ENCODE results near the gene PIAS1. TPM values are rescaled to one million over a fixed set of nuclear protein-coding genes. Genes with fewer than 3 reads are reported as not detected.

PIAS1 gene
- total RNA-seq, 1 experiment from 2014 or later: 29.7 TPM

GRCh38 chr15:68183616-68184315 is 129.7 kb downstream of the PIAS1 start:
- CTCF ChIA-PET: interaction anchor here (1.2 kb wide), 1 partner anchor 11 kb away, joined by 6 read pairs; no protein-coding TSS in a partner anchor
- Mint-ChIP-seq H3K27ac (no peak overlapping the region; the same call in 1 of the 2 replicates), H3K4me1 (no peaks in the 10 kb centered on the region), H3K27me3 (ENCODE audit: low read depth) (no peaks in the 10 kb centered on the region), H3K36me3 (peaks cover 46% of the 10 kb centered on the region), H3K4me3 (no peak overlapping the region), H3K9me3 (no peaks in the 10 kb centered on the region)
- DNase-seq (ENCODE audit: low spot score): no peak
- POLR2A ChIA-PET: no interaction called here
- TF ChIP-seq ZNF121 (CRISPR knock-in tag; IDR thresholded peaks at IDR 0.05): no peak
- no peak for TF ChIP-seq NFYB (CRISPR knock-in tag; conservative IDR thresholded peaks at IDR 0.05; ENCODE audit: low read depth)
- no peak for TF ChIP-seq ZNF281 (CRISPR knock-in tag; IDR thresholded peaks at IDR 0.05)
- TF ChIP-seq GRHL2 (CRISPR knock-in tag; IDR thresholded peaks at IDR 0.05; ENCODE audit: insufficient replicate concordance, severe bottlenecking): no peak
- TF ChIP-seq FOXK1 (CRISPR knock-in tag; IDR thresholded peaks at IDR 0.05): no peak
- no peak for TF ChIP-seq NR2C2 (CRISPR knock-in tag; IDR thresholded peaks at IDR 0.05)
- no peak for TF ChIP-seq E2F5 (CRISPR knock-in tag; IDR thresholded peaks at IDR 0.05)
- no peak for TF ChIP-seq NFE2L1 (CRISPR knock-in tag; IDR thresholded peaks at IDR 0.05)
- no peak for TF ChIP-seq ZBTB21 (CRISPR knock-in tag; IDR thresholded peaks at IDR 0.05; ENCODE audit: borderline replicate concordance)
- no peak for TF ChIP-seq USF2 (CRISPR knock-in tag; IDR thresholded peaks at IDR 0.05)
- no peak for TF ChIP-seq PRDM15 (CRISPR knock-in tag; IDR thresholded peaks at IDR 0.05)
- no peak for TF ChIP-seq NR3C1 (CRISPR knock-in tag; conservative IDR thresholded peaks at IDR 0.05; ENCODE audit: low read depth)
- TF ChIP-seq ATF2 (CRISPR knock-in tag; IDR thresholded peaks at IDR 0.05; ENCODE audit: borderline replicate concordance, low read depth): no peak
- no peak for TF ChIP-seq USF1 (CRISPR knock-in tag; IDR thresholded peaks at IDR 0.05)
- TF ChIP-seq STAT6 (CRISPR knock-in tag; conservative IDR thresholded peaks at IDR 0.05; ENCODE audit: low read depth): no peak
- TF ChIP-seq ZMAT4 (CRISPR knock-in tag; IDR thresholded peaks at IDR 0.05): no peak
- no peak for TF ChIP-seq ATF3 (CRISPR knock-in tag; conservative IDR thresholded peaks at IDR 0.05)
- ATAC-seq: no peak

Measured in WTC11 (cell line).